GM18507 (cell line): Measurements from ENCODE around the gene CDK19.
"Not testable (repeated sequence)": the region's sequence is repeated elsewhere in the genome, so short reads cannot be mapped to it uniquely, and the experiment has no call there.

Experiments
- DNase-seq: peaks from one replicate; pipeline ENCODE4 v3.0.0; 2011; ENCODE audit warnings: low read depth; ENCODE audit not compliant: insufficient read length; ENCODE audit errors: extremely low spot score
- FAIRE-seq: peaks from 2 replicates; lab custom pipeline; 2011; peaks lifted over from hg19 to GRCh38; lab: Jason Lieb, UNC

CDK19 gene

DNA sequence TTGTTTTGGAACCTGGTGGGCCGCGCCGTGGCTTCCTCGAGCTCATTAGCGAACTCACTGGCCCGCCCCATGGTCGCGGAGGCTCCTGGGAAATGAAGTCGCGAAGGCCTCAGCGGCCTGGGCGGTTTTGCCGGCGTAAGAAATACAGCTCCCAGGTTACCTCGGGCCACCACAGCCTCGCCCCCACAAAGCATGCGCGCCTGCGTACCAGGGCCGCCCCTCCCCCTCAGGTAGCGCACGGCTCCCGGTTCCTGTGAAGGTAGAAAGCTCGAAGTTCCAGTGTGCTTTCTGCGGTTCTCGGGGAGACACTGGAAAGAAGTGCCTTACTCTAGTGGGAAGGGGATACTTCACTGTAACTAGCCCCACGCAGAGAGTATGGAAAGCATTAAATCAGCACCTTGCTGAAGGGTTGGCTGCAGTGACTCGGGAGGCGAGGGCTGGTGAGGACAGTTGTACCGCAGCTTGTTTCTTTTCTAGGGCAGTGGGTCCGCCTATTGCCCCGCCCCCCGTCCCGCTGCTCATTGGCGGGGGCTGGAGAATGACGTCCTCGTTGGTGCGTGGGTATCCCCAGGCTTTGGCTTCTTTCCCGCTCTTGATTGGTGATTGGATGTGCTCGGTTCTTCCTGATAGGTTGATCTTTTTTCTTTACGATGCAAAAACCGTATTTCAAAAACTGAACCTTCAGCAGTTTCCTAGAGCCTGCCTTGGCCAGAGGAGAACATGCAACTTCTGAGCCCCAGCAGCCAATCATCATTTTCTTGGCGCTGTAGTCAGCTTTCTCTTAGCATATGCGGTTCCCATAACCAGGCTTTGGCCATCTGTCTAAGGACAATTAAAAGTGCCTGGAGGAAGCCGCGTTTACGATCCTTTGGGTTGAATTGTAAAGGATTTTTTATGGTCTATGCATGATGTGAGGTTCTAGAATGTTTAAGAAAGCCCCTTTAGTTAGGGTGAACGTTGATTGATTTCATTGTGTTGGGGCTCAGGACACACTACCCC lies at the start of gene CDK19:
Gene CDK19 (minus strand): TSS at position 59 of the 999 bp plus-strand sequence. CDS start 333 bp downstream, outside the sequence.
- FAIRE-seq (peak; percentile 99), DNase-seq (peak; percentile 88)

DNA sequence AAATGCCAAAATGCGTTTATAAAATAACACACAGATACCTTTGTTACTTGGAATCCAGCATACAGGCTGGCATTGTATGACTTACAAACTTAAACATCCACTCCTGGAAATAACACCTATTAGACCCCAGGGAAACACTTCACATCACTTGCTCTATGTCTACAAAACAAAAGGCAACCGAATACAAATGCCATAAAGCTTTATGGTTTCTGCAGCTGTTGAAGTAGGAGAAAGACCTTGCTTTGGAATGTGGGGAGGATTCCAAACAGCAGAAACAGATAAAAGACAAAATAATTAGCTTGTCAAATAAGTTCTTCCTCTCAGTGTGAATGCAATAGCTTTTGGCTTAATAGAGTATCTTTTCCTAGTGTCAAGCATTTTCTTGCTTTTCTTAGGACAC lies 49.6 kb upstream of the CDK19 start:
- no peak for DNase-seq
- FAIRE-seq, result no peak

DNA sequence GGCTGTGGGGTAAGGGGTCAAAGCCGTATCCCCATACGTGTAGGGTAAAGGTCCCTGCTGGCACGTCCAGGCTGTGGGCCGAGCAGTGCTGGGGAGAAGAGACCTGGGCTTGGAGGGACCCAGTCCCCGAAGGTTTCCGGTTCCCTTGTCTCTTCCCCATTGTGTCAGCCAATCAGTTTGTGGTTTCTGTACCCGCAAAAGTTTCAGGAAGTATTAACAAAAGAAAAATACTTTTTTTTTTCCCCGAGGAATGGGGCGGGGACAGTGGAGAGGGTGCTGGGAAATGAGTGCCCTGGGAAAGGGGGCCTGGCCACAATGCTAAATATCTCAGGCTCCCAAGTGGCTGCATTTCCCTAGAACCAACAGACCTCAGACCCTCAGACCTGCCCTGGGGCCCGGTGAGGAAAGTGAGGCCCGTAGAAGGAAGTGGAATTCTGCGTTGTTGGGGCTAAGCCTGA lies 44.1 kb upstream of the CDK19 start:
- DNase-seq (no peak), FAIRE-seq (no peak)

DNA sequence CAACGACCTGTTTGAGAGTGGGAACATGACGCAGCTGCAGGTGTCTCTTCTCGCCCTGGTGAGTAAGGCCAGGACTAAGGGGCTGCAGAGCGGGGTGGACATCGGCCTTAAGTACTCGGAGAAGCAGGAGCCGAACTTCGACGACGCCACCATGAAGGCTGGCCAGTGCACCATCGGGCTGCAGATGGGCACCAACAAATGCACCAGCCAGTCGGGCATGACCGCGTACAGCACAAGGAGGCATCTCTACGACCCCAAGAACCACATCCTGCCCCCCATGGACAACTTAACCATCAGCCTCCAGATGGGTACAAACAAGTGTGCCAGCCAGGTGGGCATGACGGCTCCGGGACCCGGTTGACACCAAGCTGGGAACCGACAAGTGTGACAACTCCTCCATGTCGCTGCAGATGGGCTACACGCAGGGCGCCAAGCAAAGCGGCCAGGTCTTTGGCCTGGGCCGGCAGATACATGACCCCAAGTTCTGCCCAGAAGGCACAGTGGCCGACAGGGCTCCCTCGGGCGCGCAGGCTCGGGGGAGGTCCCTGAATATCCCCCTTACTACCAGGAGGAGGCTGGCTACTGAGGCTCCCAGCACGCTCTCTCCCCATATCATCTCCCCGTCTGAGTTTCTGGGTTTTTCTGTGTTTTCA lies 43.4 kb upstream of the CDK19 start:
- FAIRE-seq, result no peak

DNA sequence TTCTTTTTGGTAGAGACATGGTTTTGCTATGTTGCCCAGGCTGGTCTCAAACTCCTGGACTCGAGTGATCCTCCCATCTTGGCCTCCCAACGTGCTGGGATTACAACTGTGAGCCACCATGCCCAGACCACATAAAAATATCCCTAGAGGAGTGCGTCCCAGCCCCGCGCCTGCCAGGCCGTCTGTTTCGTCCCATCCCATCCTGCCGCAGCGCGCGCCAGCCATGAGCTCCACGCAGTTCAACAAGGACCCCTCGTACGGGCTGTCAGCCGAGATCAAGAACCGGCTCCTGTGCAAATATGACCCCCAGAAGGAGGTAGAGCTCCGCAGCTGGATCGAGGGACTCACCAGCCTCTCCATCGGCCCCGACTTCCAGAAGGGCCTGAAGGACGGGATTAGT lies 42.7 kb upstream of the CDK19 start:
- DNase-seq, result no peak
- no peak for FAIRE-seq

More for the DNA sequence above, 43.4 kb upstream of the CDK19 start:
- DNase-seq, result no peak

DNA sequence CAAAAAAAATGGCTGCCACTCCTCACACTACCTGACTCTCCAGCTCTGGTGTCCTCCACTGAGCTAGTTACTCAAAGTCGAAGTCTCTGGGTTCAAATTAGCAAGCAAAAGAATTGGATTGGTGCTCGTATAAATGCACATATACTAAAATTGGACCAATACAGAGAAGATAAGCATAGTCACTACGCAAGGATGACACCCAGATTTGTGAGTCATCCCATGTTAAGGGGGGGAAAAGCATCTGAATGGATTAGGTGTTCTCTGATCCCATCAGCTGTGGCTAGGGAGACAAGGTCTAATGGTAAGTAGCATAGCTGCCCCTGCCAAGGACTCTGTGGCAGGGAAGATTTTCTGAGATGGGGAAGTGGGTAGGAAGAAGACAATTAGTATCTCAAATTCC lies 41.0 kb upstream of the CDK19 start:
- DNase-seq, result no peak
- FAIRE-seq, result no peak

DNA sequence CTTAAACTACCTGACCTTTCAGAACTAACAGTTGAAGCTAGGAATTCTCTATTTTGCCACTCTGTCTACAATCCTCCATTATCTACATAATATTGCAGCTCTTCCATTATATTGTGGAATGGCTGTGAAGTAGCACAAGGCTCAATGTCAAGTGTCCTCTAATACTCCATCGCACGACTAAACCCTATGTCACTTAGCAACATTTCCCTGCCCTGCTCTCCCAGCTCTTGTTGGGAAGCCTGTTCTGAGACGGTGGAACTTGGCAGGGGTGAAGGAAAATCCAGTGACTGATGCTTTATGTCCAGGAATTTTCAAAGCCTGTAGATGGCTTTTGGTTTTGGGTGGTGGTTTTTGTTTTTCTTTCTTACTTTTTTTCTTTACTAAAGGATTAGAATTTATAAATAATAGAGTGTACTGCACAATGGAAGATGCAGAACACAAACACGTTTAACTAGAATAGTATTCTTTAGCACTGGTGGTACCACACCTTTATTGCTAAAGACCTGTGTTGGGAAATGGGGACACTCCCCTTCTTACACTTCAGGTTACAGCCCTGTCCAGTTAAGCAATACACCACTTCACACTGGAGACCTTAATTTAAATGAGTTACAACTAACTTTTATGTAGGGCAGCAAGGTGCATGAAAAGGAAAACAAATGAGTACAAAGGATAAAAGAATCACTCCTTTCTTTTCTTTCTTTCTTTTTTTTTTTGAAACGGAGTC lies 38.6 kb upstream of the CDK19 start:
- no peak for FAIRE-seq
- no peak for DNase-seq

DNA sequence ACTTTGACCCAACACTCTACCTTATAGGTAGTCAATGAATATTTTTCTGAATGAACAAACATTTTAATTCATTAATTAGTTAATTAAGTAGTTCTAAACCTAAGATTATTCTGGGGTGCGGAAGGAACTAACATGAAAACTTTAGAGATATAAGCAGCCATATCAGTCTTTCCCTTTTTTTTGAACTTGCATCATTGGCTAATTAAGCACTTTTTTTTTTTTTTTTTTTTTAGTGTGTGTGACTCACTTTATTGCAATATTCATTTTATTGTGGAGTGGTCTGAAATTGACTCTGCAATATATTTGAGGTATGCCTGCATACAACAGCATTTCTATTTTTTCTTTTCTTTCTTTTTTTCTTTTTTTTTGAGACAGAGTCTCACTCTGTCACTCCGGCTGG lies 37.5 kb upstream of the CDK19 start:
- FAIRE-seq, result no peak
- no peak for DNase-seq

DNA sequence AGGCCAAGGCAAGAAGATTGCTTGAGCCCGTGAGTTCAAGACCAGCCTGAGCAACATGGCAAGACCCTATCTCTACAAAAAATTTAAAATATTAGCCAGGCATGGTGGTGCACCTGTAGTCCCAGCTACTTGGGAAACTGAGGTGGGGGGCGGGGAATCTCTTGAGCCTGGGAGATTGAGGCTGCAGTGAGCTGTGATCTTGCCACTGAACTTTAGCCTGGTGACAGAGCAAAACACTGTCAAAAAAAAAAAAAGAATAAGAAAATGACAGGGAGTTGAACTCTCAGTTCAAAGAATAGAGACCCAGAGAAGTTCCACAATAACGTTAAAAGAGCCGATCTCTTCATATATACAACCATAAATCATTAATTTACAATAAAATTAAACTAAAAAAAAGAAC lies 34.5 kb upstream of the CDK19 start:
- FAIRE-seq, result no peak
- DNase-seq, result no peak

DNA sequence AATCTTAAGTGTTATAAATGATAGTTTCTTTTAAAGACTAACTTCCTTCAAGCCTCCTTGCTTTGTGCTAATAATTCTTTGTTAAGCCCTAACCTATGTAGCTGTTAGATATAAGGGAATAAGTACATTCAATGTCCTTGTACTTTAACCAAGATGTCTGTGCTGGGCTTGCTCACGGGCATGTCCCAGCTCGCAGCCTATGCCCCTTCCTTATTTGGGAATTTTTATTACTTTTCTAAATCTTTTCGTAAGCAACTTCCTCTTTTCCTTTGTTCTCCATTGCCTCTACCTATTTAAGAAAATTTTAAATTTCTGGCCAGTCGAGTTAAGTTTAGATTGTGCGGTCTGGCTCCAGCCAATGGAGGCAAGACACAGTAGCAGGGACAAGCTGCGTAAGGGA lies 26.0 kb upstream of the CDK19 start:
- FAIRE-seq (no peak), DNase-seq (no peak)

DNA sequence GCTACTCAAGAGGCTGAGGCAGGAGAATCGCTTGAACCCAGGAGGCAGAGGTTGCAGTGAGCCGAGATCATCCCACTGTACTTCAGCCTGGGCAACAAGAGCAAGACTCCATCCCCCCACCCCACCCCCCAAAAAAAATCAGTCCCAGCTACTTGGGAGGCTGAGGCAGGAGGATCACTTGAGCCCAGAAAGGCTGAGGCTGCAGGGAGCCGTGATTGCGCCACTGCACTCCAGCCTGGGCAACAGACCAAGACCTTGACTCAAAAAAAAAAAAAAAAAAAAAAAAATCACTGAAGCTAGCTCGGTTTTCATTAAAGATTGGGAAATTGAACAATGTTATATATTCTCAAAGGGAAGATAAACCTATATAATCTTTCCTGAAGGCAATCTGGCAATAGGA lies 20.5 kb upstream of the CDK19 start:
- not testable (repeated sequence) for FAIRE-seq, DNase-seq

DNA sequence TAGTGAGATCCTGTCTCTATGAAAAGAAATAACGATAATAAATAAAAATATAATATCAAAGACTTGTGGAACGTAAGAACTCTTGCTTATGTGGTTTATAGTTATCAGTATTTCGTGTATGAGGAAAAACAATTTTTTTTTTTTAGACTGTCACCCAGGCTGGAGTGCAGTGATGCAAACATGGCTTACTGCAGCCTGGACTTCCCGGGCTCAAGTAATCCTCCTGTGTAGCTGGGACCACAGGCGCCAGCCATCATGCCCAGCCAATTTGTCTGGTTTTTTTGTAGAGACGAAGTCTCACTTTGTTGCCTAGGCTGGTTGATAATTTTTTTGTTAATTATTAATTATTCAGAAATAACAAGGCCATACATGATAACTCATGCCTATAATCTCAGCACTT lies 18.6 kb upstream of the CDK19 start:
- FAIRE-seq (no peak), DNase-seq (no peak)

DNA sequence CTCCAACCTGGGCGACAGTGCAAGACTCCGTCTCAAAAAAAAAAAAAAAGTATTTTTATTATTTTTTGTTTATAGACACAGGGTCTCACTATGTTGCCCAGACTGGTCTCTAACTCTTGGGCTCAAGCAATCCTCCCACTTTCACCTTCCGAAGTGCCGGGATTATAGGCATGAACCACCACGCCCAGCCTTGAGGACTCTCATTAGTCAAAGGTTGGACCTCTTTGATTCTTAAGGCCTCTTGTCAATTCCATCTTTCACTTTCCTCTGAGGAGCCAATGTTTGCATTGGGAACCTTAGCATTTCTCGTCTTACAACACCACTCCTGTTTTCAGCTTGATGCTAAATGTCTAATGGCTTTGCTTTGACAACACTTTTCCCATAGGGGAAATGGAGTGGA lies 16.1 kb upstream of the CDK19 start:
- DNase-seq (no peak), FAIRE-seq (no peak)

DNA sequence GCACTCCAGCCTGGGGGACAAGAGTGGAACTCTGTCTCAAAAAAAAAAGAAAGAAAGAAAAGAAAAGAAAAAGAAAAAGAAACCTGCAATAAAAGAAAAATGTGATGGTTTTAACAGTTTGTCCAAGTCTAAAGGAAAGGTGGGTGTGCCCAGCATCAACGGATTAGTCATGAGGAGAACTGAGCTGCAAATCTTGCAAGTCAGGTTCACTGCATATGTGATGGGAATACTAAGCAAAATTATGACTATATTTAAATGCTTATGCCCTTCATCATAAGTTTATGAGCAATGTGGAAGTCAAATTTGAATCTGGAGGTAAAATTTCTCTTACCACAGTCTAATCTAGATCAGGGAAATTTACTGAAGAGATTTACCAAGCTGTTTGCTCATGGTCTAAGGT lies 13.1 kb upstream of the CDK19 start:
- DNase-seq (no peak), FAIRE-seq (no peak)

DNA sequence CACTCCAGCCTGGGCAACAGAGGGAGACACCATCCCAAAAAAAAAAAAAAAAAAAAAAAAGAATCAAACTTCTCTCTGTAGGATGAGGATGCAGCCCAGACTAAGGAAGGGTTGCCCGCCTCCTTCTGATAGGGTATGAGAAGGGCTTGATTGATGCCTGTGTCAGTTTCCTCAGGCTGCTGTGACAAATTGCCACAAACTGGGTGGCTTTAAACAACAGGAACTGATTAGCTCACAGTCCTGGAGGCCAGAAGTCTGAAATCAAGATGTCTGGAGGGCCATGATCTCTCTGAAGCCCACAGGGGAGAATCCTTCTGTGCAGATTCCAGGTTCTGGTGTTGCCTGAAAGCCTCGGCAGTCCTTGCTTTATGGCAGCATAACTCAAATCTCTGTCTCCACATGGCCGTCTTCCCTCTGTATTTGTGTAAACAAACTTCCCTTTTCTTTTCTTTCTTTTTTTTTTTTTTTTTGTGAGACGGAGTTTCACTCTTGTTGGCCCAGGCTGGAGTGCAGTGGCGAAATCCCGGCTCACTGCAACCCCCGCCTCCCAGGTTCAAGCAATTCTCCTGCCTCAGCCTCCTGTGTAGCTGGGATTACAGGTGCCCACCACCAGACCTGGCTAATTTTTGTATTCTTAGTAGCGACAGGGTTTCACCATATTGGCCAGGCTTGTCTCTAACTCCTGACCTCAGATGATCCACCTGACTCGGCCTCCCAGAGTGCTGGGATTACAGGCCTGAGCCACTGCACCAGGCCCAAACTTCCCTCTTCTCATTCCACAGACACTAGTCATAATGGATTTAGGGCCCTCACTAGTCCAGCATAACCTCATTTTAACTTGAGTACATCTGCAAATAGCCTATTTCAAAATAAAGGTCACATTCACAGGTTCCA lies 11.2 kb upstream of the CDK19 start:
- no peak for DNase-seq
- FAIRE-seq, result no peak

DNA sequence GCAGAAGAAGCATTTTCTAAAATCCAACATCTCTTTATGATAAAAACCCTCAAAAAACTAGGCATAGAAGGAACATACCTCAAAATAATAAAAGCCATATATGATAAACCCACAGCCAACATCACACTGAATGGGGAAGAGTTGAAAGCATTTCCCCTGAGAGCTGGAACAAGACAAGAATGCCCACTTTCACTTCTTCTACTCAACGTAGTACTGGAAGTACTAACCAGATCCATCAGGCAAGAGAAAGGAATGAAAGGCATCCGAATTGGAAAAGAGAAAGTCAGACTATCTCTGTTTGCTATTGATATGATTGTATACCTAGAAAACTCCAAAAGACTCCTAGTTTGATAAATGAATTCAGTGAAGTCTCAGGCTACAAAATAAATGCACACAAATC lies 7.9 kb upstream of the CDK19 start:
- DNase-seq, result no peak
- no peak for FAIRE-seq

DNA sequence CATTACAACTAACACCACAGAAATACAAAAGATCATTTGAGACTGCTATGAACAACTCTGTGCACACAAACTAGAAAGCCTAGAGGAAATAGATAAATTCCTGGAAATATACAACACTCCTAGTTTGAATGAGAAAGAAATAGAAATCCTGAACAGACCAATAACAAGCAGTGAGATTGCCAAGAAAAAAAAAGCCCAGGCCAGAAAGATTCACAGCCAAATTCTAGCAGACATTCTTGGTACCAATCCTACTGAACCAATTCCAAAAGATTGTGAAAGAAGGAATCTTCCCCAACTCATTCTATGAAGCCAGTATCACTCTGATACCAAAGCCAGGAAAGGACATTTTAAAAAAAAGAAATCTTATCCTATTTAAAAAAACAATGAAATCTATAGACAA lies 7.0 kb upstream of the CDK19 start:
- DNase-seq (no peak), FAIRE-seq (no peak)

DNA sequence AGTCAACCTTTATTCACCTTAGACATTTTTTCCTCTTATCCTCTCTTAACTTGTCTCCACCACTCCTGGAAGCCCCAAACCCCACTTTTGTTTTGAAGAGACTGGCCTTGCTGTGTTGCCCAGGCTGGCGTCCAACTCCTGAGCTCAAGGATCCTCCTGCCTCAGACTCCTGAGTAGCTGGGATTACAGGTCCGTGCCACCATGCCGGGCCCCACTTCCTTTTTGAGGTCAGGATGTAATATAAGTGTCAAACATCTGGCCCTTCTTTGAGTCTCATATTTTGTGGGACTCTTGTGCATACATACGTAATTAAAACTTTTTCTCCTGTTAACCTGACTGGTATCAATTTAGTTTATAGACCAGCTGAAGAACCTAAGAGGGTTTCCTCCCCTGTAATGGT lies 1.4 kb upstream of the CDK19 start:
- no peak for DNase-seq
- no peak for FAIRE-seq

DNA sequence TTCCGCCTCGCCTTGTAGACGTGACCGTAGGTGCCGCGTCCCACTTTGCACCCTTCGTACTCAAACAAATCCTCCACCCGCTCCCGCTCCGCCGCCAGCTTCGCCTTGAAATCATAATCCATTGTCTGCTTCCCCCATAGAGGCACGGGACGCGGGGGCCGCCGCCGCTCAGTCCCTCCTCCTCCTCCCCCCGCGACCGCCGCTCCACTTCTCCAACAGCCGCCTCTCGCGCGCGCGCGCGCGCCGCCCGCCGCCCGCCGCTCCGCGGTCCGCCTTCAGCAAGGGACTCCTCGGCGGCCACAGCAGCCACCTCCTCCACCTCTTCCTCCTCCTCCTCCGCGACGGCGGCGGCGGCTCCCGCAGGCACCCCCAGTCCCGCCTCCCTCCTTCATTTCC lies 256 bp downstream of the CDK19 start:
- FAIRE-seq (no peak), DNase-seq (peak; percentile 18)
